ENCODE results near the gene ID3. TPM values are rescaled to one million over a fixed set of nuclear protein-coding genes. Genes with fewer than 3 reads are reported as not detected.

The ID3 gene
- total RNA-seq, 1 donor from 2014 or later = 154 TPM

- peak overlapping the region; percentile 57 for H3K4me3 ChIP-seq (ENCODE audit: low read depth, low read length)
- no peak for TF ChIP-seq CTCF (conservative IDR thresholded peaks at IDR 0.05; ENCODE audit: low read depth, low read length)
- no peak for DNase-seq (ENCODE audit: low read depth)
Measured at GRCh38 chr1:23568608-23569383, 9.5 kb upstream of the ID3 start.

GRCh38 chr1:23567996-23568607 lies 8.8 kb upstream of the ID3 start:
- no peak for DNase-seq (ENCODE audit: low read depth)
- peak overlapping the region; percentile 57 for H3K4me3 ChIP-seq (ENCODE audit: low read depth, low read length)
- TF ChIP-seq CTCF (conservative IDR thresholded peaks at IDR 0.05; ENCODE audit: low read depth, low read length) = no peak

DNA sequence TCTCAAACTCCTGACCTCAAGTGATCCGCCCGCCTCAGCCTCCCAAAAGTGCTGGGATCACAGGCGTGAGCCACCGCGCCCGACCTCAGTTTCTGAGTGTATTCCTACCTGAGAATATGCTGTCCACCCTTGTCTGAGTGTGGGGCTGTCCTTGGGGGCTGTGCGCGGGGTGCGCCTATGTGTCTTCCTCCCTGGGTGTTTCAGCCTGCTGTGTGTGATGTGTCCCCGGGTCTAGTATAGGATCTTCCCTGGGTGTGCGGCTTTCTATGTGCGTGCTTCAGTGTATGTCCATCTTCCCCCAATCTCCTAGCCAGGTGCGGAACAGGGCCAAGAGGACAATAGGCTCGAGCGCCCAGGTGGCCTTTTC lies 8.3 kb upstream of the ID3 start:
- DNase-seq (ENCODE audit: low read depth) = no peak
- peak overlapping the region; percentile 57 for H3K4me3 ChIP-seq (ENCODE audit: low read depth, low read length)
- TF ChIP-seq CTCF (conservative IDR thresholded peaks at IDR 0.05; ENCODE audit: low read depth, low read length) = no peak

- H3K4me3 ChIP-seq (ENCODE audit: low read depth, low read length) = no peak overlapping the region
- no peak for DNase-seq (ENCODE audit: low read depth)
- TF ChIP-seq CTCF (conservative IDR thresholded peaks at IDR 0.05; ENCODE audit: low read depth, low read length) = peak; percentile 33
Measured at GRCh38 chr1:23566304-23566703, 7.0 kb upstream of the ID3 start.

DNA sequence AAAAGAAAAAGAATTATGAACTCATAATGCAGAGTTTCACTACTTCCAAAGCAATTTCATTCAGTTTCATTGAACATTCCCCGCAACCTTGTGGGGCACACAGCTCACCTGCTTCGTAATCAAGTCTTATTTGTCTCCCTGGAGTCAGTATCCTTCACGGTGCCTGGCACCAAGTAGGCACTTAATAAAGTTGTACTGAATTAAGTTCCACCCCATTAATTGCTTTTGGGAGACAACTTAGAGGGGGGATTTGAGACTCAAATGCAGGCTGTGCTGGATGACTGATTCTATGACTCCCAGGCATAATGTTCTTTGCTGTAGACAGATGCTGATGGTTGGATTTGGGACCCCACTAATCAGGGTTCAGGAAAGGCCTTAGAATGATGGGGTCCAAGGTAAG lies 6.5 kb upstream of the ID3 start:
- no peak for TF ChIP-seq CTCF (conservative IDR thresholded peaks at IDR 0.05; ENCODE audit: low read depth, low read length)
- H3K4me3 ChIP-seq (ENCODE audit: low read depth, low read length) = no peak overlapping the region
- DNase-seq (ENCODE audit: low read depth) = no peak

GRCh38 chr1:23564529-23565122 lies 5.3 kb upstream of the ID3 start:
- H3K4me3 ChIP-seq (ENCODE audit: low read depth, low read length) = no peak overlapping the region
- TF ChIP-seq CTCF (conservative IDR thresholded peaks at IDR 0.05; ENCODE audit: low read depth, low read length) = no peak
- DNase-seq (ENCODE audit: low read depth) = no peak
